HG03442 (cell line): ENCODE results near the gene GABRB1.

Experiments
- ATAC-seq: cut with Tn5 transposase; IDR thresholded peaks from one replicate; pipeline ENCODE4 v1.9.1; 2021; ENCODE audit warnings: mild to moderate bottlenecking, moderate library complexity; ENCODE audit not compliant: unreplicated experiment

GABRB1 gene

GRCh38 chr4:47465004-47465403 is 433.6 kb downstream of the GABRB1 start:
- peak; percentile 23 for ATAC-seq

DNA sequence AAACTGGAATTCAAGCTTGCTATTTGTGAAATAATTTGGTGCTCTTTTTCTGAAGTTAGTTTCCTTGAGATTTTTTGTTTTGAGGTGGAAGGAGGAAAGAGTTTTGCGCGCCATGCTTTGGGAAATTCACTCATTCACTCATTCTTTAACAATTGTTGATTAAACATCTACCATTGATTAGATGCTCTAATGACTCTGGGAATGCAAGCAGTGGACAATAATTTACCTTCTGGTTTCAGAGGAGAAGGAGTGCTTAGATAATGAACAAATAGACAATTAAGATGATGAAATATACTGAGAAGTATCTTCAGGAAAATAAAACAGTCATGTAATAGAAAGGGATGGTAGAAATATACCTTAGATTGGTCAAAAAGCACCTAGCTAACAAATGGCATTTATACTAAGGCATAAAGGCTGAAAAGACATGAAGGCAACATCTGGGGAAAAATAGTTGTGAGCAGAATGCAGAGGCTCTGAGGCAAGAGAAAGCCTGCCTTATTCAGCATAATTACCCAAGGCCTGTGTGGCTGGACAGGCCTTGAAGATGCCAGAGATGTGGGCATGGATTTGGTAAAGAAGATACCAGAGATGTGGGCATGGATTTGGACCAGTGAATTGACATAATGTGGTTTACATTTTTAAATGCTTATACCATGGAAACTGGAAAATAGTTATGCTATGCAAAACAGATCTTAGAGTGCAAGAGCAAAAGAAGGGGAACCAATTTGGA is 434.9 kb downstream of the GABRB1 start:
- no peak for ATAC-seq

DNA sequence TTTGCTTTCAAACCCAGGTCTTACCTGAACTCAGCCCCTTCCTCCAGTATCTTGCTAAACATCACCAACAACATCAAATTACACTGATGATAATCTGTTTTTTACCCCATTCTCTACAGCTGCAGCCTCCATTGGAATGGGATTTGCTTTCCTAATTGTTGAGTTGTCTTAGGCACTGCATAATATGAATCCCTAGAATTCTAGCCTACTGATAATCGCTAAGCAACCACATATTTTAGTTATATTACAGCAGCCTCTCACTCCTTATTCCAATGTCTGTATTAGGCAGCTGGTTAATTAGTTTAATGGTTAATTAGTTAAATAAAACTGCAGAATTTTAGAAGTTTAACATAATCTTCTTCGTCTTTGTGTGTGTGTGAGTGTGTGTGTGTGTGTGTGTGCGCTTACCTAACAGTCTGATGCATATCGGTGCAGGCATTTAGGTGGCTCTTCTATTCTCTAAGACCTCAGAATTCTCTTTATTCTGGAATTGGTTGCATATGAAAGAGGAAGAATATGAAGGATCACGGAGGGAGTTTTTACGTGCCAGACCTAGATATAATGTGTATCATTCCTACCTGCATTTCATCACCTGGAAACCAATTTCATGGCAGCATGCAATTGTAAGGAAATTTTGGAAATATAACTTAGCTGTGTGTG is 437.5 kb downstream of the GABRB1 start:
- ATAC-seq = no peak

- ATAC-seq = no peak
Observed at GRCh38 chr4:47469951-47470350, 438.6 kb downstream of the GABRB1 start.

DNA sequence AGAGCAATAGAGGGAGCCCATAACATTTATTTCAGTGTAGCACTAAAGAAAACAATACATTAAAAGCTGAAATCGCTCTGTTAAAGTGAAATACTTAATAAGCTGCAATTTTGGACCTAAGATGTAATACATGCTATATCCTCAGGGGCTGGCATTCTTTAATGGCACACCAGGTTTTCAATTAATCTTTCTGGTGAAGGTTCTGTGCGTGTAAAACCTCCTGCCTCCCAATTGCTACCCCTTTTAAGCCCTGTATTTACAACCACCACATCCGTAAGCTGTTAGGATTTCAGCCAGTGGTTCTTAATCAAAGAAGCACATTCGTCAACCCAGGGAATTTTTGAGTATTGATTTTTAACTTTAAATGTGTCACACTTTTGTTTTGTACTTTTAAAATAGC is 439.7 kb downstream of the GABRB1 start:
- ATAC-seq = no peak

GRCh38 chr4:47471591-47471990 is 440.2 kb downstream of the GABRB1 start:
- ATAC-seq = no peak

DNA sequence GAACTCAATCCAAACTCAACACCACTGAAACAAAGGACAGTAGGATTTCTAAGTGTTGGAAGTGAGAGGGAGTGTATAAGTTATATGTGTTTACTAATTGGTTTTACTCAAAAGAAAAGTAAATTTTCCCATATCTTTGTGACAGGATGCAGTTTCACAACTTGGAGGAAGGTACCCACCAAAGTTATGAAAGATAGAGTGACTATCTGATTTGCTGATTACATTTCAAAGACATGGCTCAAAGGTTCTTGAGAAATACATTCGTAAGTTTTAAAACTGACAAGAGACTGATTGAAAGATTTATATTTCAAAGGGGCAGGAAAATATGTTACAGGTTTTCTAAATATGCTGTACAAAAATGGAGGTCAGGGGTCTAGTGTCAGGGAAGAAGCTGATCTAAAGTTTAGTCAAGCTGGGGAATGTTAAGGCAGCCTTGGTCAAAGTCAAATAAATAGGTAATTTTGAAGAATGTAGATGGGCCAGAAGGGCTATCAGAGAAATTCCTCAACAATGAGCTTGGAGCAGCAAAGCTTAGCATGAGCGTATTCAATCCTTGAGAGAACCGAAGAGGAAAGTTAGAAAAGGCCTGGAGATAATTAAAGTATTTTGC is 441.9 kb downstream of the GABRB1 start:
- ATAC-seq = no peak

GRCh38 chr4:47474799-47475198 is 443.4 kb downstream of the GABRB1 start:
- no peak for ATAC-seq

GRCh38 chr4:47475411-47475810 is 444.0 kb downstream of the GABRB1 start:
- ATAC-seq = no peak
